GM12872 (cell line): ENCODE results near the gene TP53INP2.

Experiments used
- TF ChIP-seq, protein P1 (sequence below): IDR thresholded peaks from 3 replicates; pipeline ENCODE4 v1.5.1; 2011; ENCODE audit warnings: low read depth, mild to moderate bottlenecking, low read length, moderate library complexity; ENCODE audit not compliant: insufficient read depth

Gene TP53INP2

DNA sequence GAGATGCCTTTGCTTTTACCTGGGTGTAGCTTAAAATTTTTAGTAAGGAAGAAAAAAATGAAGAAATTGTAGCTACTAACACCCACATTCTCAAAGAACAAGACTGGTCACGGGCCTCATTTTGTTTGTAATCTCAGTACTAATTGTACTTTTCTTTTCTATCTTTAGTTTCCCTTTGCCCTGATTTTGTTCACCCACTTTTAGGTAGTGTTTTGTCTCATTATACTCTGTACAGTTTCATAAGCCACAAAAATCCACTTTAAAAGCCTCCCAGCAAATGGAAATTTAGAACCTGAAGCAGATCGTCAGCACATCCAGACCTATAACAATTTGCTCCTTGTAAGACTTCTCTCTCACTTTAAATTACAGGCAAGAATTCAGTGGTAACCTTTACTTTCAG, 43.3 kb downstream of the TP53INP2 start:
- TF ChIP-seq, protein P1, sequence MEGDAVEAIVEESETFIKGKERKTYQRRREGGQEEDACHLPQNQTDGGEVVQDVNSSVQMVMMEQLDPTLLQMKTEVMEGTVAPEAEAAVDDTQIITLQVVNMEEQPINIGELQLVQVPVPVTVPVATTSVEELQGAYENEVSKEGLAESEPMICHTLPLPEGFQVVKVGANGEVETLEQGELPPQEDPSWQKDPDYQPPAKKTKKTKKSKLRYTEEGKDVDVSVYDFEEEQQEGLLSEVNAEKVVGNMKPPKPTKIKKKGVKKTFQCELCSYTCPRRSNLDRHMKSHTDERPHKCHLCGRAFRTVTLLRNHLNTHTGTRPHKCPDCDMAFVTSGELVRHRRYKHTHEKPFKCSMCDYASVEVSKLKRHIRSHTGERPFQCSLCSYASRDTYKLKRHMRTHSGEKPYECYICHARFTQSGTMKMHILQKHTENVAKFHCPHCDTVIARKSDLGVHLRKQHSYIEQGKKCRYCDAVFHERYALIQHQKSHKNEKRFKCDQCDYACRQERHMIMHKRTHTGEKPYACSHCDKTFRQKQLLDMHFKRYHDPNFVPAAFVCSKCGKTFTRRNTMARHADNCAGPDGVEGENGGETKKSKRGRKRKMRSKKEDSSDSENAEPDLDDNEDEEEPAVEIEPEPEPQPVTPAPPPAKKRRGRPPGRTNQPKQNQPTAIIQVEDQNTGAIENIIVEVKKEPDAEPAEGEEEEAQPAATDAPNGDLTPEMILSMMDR, result no peak

DNA sequence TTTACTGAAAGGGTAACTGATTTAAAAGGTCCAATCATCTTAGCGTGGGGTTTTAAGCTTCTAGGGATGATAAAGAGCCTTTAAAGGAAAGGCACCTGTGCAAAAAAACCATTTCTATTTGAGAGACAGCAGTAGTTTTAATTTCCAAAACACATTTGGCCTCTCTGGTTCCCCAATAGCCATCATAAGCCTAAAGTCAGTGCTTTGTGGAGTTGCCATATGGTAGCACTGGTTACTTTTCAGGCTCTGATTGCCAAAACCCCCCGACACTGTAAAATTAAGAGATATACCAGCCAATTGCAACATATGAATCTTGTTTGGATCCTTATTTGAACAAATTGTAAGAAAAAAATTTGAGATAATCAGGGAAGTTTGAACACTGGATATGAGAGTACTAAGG, 44.6 kb downstream of the TP53INP2 start:
- TF ChIP-seq, protein P1, result no peak

DNA sequence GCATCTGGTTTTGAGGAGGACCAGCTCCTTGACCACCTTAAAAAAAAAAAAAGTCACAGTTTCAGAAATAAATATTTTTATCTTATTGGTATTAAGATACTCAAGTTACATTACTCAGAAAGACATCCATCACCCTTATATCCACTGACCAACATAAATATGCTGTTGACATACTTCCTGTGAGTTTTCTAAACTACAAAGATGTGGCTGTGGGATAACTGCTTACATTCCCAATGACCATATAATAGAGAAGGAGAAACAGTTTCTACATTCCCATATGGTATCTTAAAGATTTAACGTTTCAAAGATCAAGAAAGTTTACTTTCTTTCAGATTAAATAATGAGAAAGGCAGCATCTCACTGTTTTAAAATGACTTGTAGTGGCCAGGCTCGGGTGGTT, 46.3 kb downstream of the TP53INP2 start:
- TF ChIP-seq, protein P1, result no peak

DNA sequence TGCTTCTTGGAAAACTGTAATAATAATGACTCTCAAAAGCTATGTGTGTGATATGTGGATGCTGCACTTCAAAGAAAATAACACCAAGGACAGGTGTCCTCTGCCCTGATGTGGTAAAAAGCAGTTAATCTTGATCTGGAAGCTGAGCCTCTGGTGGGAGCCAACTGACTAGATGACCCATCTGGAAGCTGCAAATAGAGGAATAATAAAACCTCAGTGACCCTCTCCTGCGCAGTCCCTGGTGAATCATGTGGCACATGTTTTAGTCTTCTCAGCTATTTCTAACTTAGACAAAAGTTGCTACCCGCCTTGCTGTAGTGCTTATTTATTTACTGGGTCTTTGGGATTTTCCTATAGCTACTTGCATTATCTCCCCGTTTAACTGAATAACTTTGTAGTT, 47.3 kb downstream of the TP53INP2 start:
- TF ChIP-seq, protein P1, result no peak

DNA sequence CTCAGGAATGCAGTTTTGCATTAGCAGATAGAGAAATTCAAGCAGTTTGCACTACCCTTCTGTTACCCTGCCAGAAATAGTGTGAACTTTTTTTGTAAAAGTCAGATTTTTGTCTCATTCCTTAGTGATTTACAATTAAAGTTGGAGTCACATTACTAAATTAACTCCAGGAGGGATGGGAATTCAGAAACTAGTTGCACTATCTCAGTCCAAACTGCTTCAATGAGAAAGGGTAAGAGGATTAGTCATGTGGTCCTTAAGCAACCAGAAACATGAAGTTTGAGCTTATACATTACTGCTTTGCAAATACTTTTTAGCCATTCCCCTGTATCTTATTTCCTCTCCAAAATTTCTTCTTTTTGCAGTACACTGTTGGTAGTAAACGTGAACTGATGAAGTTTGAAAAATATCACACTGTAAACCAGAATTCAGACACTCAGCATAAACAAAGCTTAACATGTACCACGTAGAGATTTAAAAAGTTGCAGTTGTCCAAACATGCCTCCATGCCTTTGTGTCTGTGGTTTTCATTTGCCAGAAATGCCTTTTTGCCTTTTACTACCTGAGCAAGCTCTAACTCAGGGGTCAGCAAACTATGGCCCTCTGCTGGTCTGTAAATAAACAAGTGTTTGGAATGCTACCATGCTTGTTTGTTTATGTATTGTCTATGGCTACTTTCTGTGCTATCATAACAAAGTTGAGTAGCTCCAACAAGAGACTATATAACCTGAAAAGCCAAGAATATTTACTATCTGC, 49.7 kb downstream of the TP53INP2 start:
- TF ChIP-seq, protein P1, result peak; percentile 29; the same call in 2 of the 3 replicates

DNA sequence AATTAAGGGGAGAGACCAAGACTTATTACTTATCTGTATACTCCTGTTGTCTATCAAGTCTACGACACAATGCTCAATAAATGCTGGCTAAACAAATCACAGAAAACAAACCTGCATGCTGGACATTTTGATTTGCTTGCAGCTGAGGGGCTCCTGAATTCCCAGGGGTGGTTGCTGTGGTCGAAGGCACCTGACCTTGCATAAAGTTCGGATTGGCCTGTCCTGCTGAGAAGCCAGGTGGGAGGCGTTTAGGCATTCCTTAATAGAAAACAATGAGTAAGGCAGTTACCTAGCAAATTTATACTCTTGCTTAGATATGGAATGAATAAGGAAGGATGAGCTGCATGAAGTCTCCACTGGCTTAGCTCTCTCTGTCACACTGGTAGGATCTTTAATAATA, 50.5 kb downstream of the TP53INP2 start:
- TF ChIP-seq, protein P1, result no peak

DNA sequence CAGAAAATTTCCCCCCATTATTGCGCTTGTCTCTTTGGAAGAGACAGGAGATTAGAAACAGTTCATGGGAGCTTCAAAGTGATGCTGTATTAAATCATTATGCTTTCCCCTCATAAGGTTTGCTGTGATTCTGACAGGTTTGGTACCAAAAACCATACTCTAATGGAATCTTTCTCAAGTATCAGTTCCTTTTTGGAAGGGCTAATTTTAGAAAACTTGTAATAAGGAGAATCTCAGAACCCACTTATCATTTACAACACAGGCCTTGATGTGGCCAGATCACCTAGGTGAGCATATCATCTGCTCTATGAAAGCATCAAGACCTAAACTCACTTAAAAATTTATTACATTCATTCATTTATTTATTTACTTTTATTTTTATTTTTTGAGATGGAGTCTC, 51.2 kb downstream of the TP53INP2 start:
- TF ChIP-seq, protein P1, result no peak
